Muscle layer of duodenum (tissue), 2 donors: ENCODE measurements around the gene GALNT10.

Source experiments
- H3K27ac ChIP-seq: one replicate; pipeline ENCODE4 v1.7.0; 2013; ENCODE audit warnings: mild to moderate bottlenecking, low read length
- H3K27me3 ChIP-seq: one replicate; pipeline ENCODE4 v1.7.0; 2013; ENCODE audit warnings: low read depth, mild to moderate bottlenecking, control low read depth, low read length
- H3K36me3 ChIP-seq, 2 donors: one replicate each; pipeline ENCODE4 v1.7.0; 2013; ENCODE audit warnings: low read length in 2 of 2, control low read depth in 1 of 2, mild to moderate bottlenecking in 1 of 2; ENCODE audit not compliant: insufficient read depth in 2 of 2, control insufficient read depth in 1 of 2
- H3K4me1 ChIP-seq, 2 donors: one replicate each; pipeline ENCODE4 v1.7.0; 2013; ENCODE audit warnings: low read length in 2 of 2, mild to moderate bottlenecking in 2 of 2, control low read depth in 1 of 2, moderate library complexity in 1 of 2; ENCODE audit not compliant: insufficient read depth in 2 of 2, control insufficient read depth in 1 of 2
- H3K4me3 ChIP-seq, 2 donors: one replicate each; pipeline ENCODE4 v1.7.0; 2013; ENCODE audit warnings: low read length in 2 of 2, low read depth in 1 of 2, mild to moderate bottlenecking in 1 of 2
- H3K9me3 ChIP-seq, 2 donors: one replicate each; pipeline ENCODE4 v1.7.0; 2013; ENCODE audit warnings: low read length in 2 of 2, control low read depth in 1 of 2, mild to moderate bottlenecking in 1 of 2; ENCODE audit not compliant: control insufficient read depth in 1 of 2
- donor health status: healthy.

GALNT10 gene

GRCh38 chr5:154390746-154391359 lies 200.3 kb downstream of the GALNT10 start:
- Histone ChIP-seq H3K27ac (no peak overlapping the region), H3K4me3 (no peak overlapping the region), H3K36me3 (peaks cover 4 to 41% of the 10 kb centered on the region in 2 donors), H3K4me1 (no peaks in the 10 kb centered on the region), H3K27me3 (no peaks in the 10 kb centered on the region), H3K9me3 (no peaks in the 10 kb centered on the region)

- Histone ChIP-seq H3K4me3 (no peak overlapping the region), H3K9me3 (no peaks in the 10 kb centered on the region), H3K4me1 (no peaks in the 10 kb centered on the region), H3K27me3 (no peaks in the 10 kb centered on the region), H3K36me3 (peaks cover 4 to 33% of the 10 kb centered on the region in 2 donors), H3K27ac (no peak overlapping the region)
Measured at GRCh38 chr5:154391788-154392187, 201.3 kb downstream of the GALNT10 start.

- Histone ChIP-seq H3K4me1 (no peaks in the 10 kb centered on the region), H3K4me3 (no peak overlapping the region), H3K9me3 (no peaks in the 10 kb centered on the region), H3K27me3 (no peaks in the 10 kb centered on the region), H3K27ac (no peak overlapping the region), H3K36me3 (peaks cover 4 to 26% of the 10 kb centered on the region in 2 donors)
Measured at GRCh38 chr5:154393850-154394249, 203.3 kb downstream of the GALNT10 start.

GRCh38 chr5:154394307-154394706 lies 203.8 kb downstream of the GALNT10 start:
- Histone ChIP-seq H3K4me3 (no peak overlapping the region), H3K4me1 (no peaks in the 10 kb centered on the region), H3K36me3 (peaks cover 4 to 26% of the 10 kb centered on the region in 2 donors), H3K27me3 (no peaks in the 10 kb centered on the region), H3K9me3 (no peaks in the 10 kb centered on the region), H3K27ac (no peak overlapping the region)

GRCh38 chr5:154395407-154396106 lies 205.0 kb downstream of the GALNT10 start:
- H3K4me1 ChIP-seq = no peaks in the 10 kb centered on the region
- H3K36me3 ChIP-seq = peaks cover 4 to 26% of the 10 kb centered on the region in 2 donors
- H3K27ac ChIP-seq = no peak overlapping the region
- H3K27me3 ChIP-seq = no peaks in the 10 kb centered on the region
- no peaks in the 10 kb centered on the region for H3K9me3 ChIP-seq
- no peak overlapping the region for H3K4me3 ChIP-seq

- Histone ChIP-seq H3K27me3 (no peaks in the 10 kb centered on the region), H3K4me3 (no peak overlapping the region), H3K4me1 (no peaks in the 10 kb centered on the region), H3K27ac (no peak overlapping the region), H3K9me3 (no peaks in the 10 kb centered on the region), H3K36me3 (peaks cover 0 to 21% of the 10 kb centered on the region in 2 donors)
Measured at GRCh38 chr5:154396128-154396527, 205.6 kb downstream of the GALNT10 start.

GRCh38 chr5:154397652-154398406 lies 207.3 kb downstream of the GALNT10 start:
- Histone ChIP-seq H3K4me1 (no peaks in the 10 kb centered on the region), H3K36me3 (peaks cover 0 to 11% of the 10 kb centered on the region in 2 donors), H3K4me3 (no peak overlapping the region), H3K27me3 (no peaks in the 10 kb centered on the region), H3K27ac (no peak overlapping the region), H3K9me3 (no peaks in the 10 kb centered on the region)

GRCh38 chr5:154400678-154401077 lies 210.1 kb downstream of the GALNT10 start:
- Histone ChIP-seq H3K9me3 (no peaks in the 10 kb centered on the region), H3K27ac (no peak overlapping the region), H3K4me3 (no peak overlapping the region), H3K4me1 (peaks cover 0 to 3% of the 10 kb centered on the region in 2 donors), H3K36me3 (peaks cover 0 to 3% of the 10 kb centered on the region in 2 donors), H3K27me3 (no peaks in the 10 kb centered on the region)

- no peaks in the 10 kb centered on the region for H3K27me3 ChIP-seq
- no peak overlapping the region for H3K4me3 ChIP-seq
- no peaks in the 10 kb centered on the region for H3K9me3 ChIP-seq
- peaks cover 0 to 3% of the 10 kb centered on the region in 2 donors for H3K4me1 ChIP-seq
- H3K27ac ChIP-seq = no peak overlapping the region
- no peaks in the 10 kb centered on the region for H3K36me3 ChIP-seq
Measured at GRCh38 chr5:154401355-154401754, 210.8 kb downstream of the GALNT10 start.

- peaks cover 0 to 3% of the 10 kb centered on the region in 2 donors for H3K4me1 ChIP-seq
- H3K36me3 ChIP-seq = no peaks in the 10 kb centered on the region
- H3K27ac ChIP-seq = no peak overlapping the region
- no peaks in the 10 kb centered on the region for H3K27me3 ChIP-seq
- H3K9me3 ChIP-seq = no peaks in the 10 kb centered on the region
- H3K4me3 ChIP-seq = no peak overlapping the region
Measured at GRCh38 chr5:154401931-154402330, 211.4 kb downstream of the GALNT10 start.

GRCh38 chr5:154402611-154403010 lies 212.1 kb downstream of the GALNT10 start:
- Histone ChIP-seq H3K9me3 (no peaks in the 10 kb centered on the region), H3K36me3 (no peaks in the 10 kb centered on the region), H3K4me1 (peaks cover 0 to 3% of the 10 kb centered on the region in 2 donors), H3K27me3 (no peaks in the 10 kb centered on the region), H3K4me3 (no peak overlapping the region), H3K27ac (no peak overlapping the region)
